HEK293 (cell line): ENCODE data around the gene NLGN1.

Experiments
- CTCF ChIA-PET: fragments of 350-600 bp; formaldehyde crosslinking; extraction: SDS; loops from one replicate; lab custom pipeline; 2021; ENCODE audit warnings: antibody characterized with exemption; lab: Yijun Ruan, JAX
- POLR2A ChIA-PET: fragments of 300-600 bp; formaldehyde crosslinking; extraction: SDS; loops from one replicate; lab custom pipeline; 2020; ENCODE audit warnings: antibody characterized with exemption, inconsistent platforms; lab: Yijun Ruan, JAX
- H3K27ac ChIP-seq: fragments of 200-500 bp; sonication (Bioruptor generic); 2 replicates; pipeline ENCODE4 v1.5.1; 2014; ENCODE audit warnings: low read depth, low read length, control low read depth, inconsistent platforms; ENCODE audit errors: extremely low read depth
- H3K36me3 ChIP-seq, 2 experiments: fragments of 200-500 bp in 1 of 2; sonication (Bioruptor generic) in 1 of 2; 1 replicate in 1 of 2; 2 replicates in 1 of 2; pipeline ENCODE4 v1.5.1; 2014 to 2017; ENCODE audit warnings: inconsistent platforms in 2 of 2, low read length in 2 of 2; ENCODE audit not compliant: control insufficient read depth in 2 of 2, insufficient read depth in 1 of 2
- H3K4me1 ChIP-seq: fragments of 200-500 bp; sonication (Bioruptor generic); 2 replicates; pipeline ENCODE4 v1.5.1; 2014; ENCODE audit warnings: mild to moderate bottlenecking, low read length, inconsistent platforms; ENCODE audit not compliant: control insufficient read depth, insufficient read depth
- H3K4me3 ChIP-seq: 2 replicates; pipeline ENCODE4 v1.5.1; 2011; ENCODE audit warnings: low read depth, mild to moderate bottlenecking, control low read depth, low read length, moderate library complexity
- H3K9me3 ChIP-seq: fragments of 200-500 bp; sonication (Bioruptor generic); 2 replicates; pipeline ENCODE4 v1.5.1; 2014; ENCODE audit warnings: low read depth, low read length, inconsistent platforms; ENCODE audit not compliant: control insufficient read depth, insufficient read depth
- CTCF ChIP-seq: fragments of 450-650 bp; formaldehyde crosslinking; IDR thresholded peaks from 2 replicates; pipeline ENCODE4 v1.5.1; 2016; ENCODE audit warnings: missing biosample characterization, missing genetic modification characterization
- SCRT2 ChIP-seq: fragments of 450-650 bp; formaldehyde crosslinking; IDR thresholded peaks from 2 replicates; pipeline ENCODE4 v1.5.1; 2016; ENCODE audit warnings: missing biosample characterization, missing genetic modification characterization
- WT1 ChIP-seq: fragments of 450-650 bp; formaldehyde crosslinking; IDR thresholded peaks from 2 replicates; pipeline ENCODE4 v1.5.1; 2016; ENCODE audit warnings: missing biosample characterization, missing genetic modification characterization
- ZBTB7A ChIP-seq: fragments of 450-650 bp; formaldehyde crosslinking; IDR thresholded peaks from 2 replicates; pipeline ENCODE4 v1.5.1; 2016; ENCODE audit warnings: low read depth, missing biosample characterization, missing genetic modification characterization
- ZNF211 ChIP-seq: fragments of 450-650 bp; formaldehyde crosslinking; IDR thresholded peaks from 2 replicates; pipeline ENCODE4 v1.5.1; 2016; ENCODE audit warnings: low read depth, missing biosample characterization, missing genetic modification characterization
- ZNF223 ChIP-seq: fragments of 450-650 bp; formaldehyde crosslinking; IDR thresholded peaks from 2 replicates; pipeline ENCODE4 v1.5.1; 2016; ENCODE audit warnings: missing biosample characterization, missing genetic modification characterization
- ZNF248 ChIP-seq: fragments of 450-650 bp; formaldehyde crosslinking; IDR thresholded peaks from 2 replicates; pipeline ENCODE4 v1.5.1; 2017; ENCODE audit warnings: missing biosample characterization, missing genetic modification characterization
- ZNF548 ChIP-seq: fragments of 450-650 bp; formaldehyde crosslinking; IDR thresholded peaks from 2 replicates; pipeline ENCODE4 v1.5.1; 2016; ENCODE audit warnings: missing biosample characterization, missing genetic modification characterization
- ZNF785 ChIP-seq: fragments of 450-650 bp; formaldehyde crosslinking; IDR thresholded peaks from 2 replicates; pipeline ENCODE4 v1.5.1; 2016; ENCODE audit warnings: missing biosample characterization, missing genetic modification characterization
- ZXDB ChIP-seq: fragments of 450-650 bp; formaldehyde crosslinking; IDR thresholded peaks from 2 replicates; pipeline ENCODE4 v1.5.1; 2016; ENCODE audit warnings: missing biosample characterization, missing genetic modification characterization
- TF ChIP-seq, protein P1 (sequence below): fragments of 450-650 bp; formaldehyde crosslinking; IDR thresholded peaks from 2 replicates; pipeline ENCODE4 v1.5.1; 2016; ENCODE audit warnings: missing biosample characterization, missing genetic modification characterization
- TF ChIP-seq, protein P2 (sequence below): fragments of 450-650 bp; IDR thresholded peaks from 2 replicates; pipeline ENCODE4 v1.5.1; 2018; ENCODE audit warnings: missing biosample characterization, mild to moderate bottlenecking, missing genetic modification characterization
- TF ChIP-seq, protein P3 (sequence below): fragments of 450-650 bp; formaldehyde crosslinking; optimal IDR thresholded peaks from 2 replicates; pipeline ENCODE3; 2016; ENCODE audit warnings: missing biosample characterization, mild to moderate bottlenecking, missing genetic modification characterization
- TF ChIP-seq, protein P4 (sequence below): fragments of 450-650 bp; formaldehyde crosslinking; IDR thresholded peaks from 2 replicates; pipeline ENCODE4 v1.5.1; 2017; ENCODE audit warnings: missing biosample characterization, missing genetic modification characterization

The NLGN1 gene

GRCh38 chr3:174253196-174253823 is 855.8 kb downstream of the NLGN1 start:
- ChIA-PET POLR2A (no interaction called here), CTCF (no interaction called here)
- H3K27ac ChIP-seq: no peak overlapping the region
- H3K4me3 ChIP-seq: no peak overlapping the region
- no peak for TF ChIP-seq CTCF
- TF ChIP-seq ZNF548 (tag by site-specific recombination): no peak
- TF ChIP-seq, protein P1, sequence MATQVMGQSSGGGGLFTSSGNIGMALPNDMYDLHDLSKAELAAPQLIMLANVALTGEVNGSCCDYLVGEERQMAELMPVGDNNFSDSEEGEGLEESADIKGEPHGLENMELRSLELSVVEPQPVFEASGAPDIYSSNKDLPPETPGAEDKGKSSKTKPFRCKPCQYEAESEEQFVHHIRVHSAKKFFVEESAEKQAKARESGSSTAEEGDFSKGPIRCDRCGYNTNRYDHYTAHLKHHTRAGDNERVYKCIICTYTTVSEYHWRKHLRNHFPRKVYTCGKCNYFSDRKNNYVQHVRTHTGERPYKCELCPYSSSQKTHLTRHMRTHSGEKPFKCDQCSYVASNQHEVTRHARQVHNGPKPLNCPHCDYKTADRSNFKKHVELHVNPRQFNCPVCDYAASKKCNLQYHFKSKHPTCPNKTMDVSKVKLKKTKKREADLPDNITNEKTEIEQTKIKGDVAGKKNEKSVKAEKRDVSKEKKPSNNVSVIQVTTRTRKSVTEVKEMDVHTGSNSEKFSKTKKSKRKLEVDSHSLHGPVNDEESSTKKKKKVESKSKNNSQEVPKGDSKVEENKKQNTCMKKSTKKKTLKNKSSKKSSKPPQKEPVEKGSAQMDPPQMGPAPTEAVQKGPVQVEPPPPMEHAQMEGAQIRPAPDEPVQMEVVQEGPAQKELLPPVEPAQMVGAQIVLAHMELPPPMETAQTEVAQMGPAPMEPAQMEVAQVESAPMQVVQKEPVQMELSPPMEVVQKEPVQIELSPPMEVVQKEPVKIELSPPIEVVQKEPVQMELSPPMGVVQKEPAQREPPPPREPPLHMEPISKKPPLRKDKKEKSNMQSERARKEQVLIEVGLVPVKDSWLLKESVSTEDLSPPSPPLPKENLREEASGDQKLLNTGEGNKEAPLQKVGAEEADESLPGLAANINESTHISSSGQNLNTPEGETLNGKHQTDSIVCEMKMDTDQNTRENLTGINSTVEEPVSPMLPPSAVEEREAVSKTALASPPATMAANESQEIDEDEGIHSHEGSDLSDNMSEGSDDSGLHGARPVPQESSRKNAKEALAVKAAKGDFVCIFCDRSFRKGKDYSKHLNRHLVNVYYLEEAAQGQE (tag by site-specific recombination): no peak
- no peak for TF ChIP-seq ZNF785 (tag by site-specific recombination)
- no peak for TF ChIP-seq ZBTB7A (tag by site-specific recombination)
- TF ChIP-seq, protein P2, sequence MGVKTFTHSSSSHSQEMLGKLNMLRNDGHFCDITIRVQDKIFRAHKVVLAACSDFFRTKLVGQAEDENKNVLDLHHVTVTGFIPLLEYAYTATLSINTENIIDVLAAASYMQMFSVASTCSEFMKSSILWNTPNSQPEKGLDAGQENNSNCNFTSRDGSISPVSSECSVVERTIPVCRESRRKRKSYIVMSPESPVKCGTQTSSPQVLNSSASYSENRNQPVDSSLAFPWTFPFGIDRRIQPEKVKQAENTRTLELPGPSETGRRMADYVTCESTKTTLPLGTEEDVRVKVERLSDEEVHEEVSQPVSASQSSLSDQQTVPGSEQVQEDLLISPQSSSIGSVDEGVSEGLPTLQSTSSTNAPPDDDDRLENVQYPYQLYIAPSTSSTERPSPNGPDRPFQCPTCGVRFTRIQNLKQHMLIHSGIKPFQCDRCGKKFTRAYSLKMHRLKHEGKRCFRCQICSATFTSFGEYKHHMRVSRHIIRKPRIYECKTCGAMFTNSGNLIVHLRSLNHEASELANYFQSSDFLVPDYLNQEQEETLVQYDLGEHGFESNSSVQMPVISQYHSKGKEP (tag by site-specific recombination): no peak
- TF ChIP-seq ZXDB (tag by site-specific recombination): no peak
- no peak for TF ChIP-seq ZNF223 (tag by site-specific recombination)
- no peak for TF ChIP-seq WT1 (tag by site-specific recombination)
- no peak for TF ChIP-seq ZNF248 (tag by site-specific recombination)
- no peak for TF ChIP-seq ZNF211 (tag by site-specific recombination)
- TF ChIP-seq SCRT2 (tag by site-specific recombination): no peak
- no peaks in the 10 kb centered on the region for H3K9me3 ChIP-seq
- no peaks in the 10 kb centered on the region for H3K4me1 ChIP-seq
- no peaks in the 10 kb centered on the region for H3K36me3 ChIP-seq

- H3K27ac ChIP-seq: no peak overlapping the region
- ChIA-PET POLR2A (no interaction called here), CTCF (no interaction called here)
- H3K4me3 ChIP-seq: no peak overlapping the region
- TF ChIP-seq, protein P3, sequence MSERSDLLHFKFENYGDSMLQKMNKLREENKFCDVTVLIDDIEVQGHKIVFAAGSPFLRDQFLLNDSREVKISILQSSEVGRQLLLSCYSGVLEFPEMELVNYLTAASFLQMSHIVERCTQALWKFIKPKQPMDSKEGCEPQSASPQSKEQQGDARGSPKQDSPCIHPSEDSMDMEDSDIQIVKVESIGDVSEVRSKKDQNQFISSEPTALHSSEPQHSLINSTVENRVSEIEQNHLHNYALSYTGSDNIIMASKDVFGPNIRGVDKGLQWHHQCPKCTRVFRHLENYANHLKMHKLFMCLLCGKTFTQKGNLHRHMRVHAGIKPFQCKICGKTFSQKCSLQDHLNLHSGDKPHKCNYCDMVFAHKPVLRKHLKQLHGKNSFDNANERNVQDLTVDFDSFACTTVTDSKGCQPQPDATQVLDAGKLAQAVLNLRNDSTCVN (tag by site-specific recombination): no peak
- TF ChIP-seq, protein P4, sequence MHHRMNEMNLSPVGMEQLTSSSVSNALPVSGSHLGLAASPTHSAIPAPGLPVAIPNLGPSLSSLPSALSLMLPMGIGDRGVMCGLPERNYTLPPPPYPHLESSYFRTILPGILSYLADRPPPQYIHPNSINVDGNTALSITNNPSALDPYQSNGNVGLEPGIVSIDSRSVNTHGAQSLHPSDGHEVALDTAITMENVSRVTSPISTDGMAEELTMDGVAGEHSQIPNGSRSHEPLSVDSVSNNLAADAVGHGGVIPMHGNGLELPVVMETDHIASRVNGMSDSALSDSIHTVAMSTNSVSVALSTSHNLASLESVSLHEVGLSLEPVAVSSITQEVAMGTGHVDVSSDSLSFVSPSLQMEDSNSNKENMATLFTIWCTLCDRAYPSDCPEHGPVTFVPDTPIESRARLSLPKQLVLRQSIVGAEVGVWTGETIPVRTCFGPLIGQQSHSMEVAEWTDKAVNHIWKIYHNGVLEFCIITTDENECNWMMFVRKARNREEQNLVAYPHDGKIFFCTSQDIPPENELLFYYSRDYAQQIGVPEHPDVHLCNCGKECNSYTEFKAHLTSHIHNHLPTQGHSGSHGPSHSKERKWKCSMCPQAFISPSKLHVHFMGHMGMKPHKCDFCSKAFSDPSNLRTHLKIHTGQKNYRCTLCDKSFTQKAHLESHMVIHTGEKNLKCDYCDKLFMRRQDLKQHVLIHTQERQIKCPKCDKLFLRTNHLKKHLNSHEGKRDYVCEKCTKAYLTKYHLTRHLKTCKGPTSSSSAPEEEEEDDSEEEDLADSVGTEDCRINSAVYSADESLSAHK (tag by site-specific recombination): no peak
- TF ChIP-seq, all 188 proteins: peak for 0
- H3K36me3 ChIP-seq: no peaks in the 10 kb centered on the region
- H3K9me3 ChIP-seq: no peaks in the 10 kb centered on the region
- H3K4me1 ChIP-seq: no peaks in the 10 kb centered on the region
These were observed 856.4 kb downstream of the NLGN1 start for GRCh38 chr3:174253940-174254339.
